Measurements from ENCODE around the gene PMM2. TPM values are rescaled to one million over a fixed set of nuclear protein-coding genes. Genes with fewer than 3 reads are reported as not detected.
"Not testable (repeated sequence)": the region's sequence is repeated elsewhere in the genome, so short reads cannot be mapped to it uniquely, and the experiment has no call there.

The PMM2 gene
- total RNA-seq, 1 donor from 2014 or later, result 22.2 TPM

DNA sequence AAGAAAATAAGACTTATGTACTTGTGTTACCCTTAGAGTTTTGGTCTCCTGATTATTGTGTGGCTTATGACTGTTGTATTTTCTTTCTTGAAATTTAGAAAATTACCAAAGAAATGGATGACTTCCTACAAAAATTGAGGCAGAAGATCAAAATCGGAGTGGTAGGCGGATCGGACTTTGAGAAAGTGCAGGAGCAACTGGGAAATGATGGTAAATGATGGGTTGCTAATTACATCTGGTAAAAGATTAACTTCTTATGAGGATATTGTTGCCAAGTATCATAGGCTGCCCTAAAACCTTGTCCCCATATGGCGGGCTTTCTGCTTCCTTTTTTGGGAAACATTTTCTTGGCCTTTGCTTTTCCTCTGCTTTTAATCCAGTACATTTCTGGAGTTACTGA, 4.1 kb downstream of the PMM2 start:
- Histone ChIP-seq H4K20me1 (ENCODE audit: low read depth) (peaks cover 5% of the 10 kb centered on the region), H3K4me1 (no peaks in the 10 kb centered on the region), H3K4me3 (no peak overlapping the region), H2AFZ (replicated peaks) (no peak overlapping the region), H3K27me3 (no peaks in the 10 kb centered on the region), H3K4me2 (no peak overlapping the region), H3K9ac (no peak overlapping the region), H3K36me3 (no peaks in the 10 kb centered on the region), H3K79me2 (ENCODE audit: low read depth) (peaks cover 46% of the 10 kb centered on the region), H3K27ac (no peak overlapping the region), H3K9me3 (ENCODE audit: low read depth) (no peaks in the 10 kb centered on the region), H3F3A (ENCODE audit: low read depth) (no peaks in the 10 kb centered on the region)
- Mint-ChIP-seq H3K36me3 (peaks cover 14% of the 10 kb centered on the region), H3K4me1 (peaks cover 14% of the 10 kb centered on the region), H3K9me3 (no peaks in the 10 kb centered on the region), H3K4me3 (no peak overlapping the region), H3K27me3 (ENCODE audit: insufficient read depth, low read depth) (no peaks in the 10 kb centered on the region), H3K27ac (no peak overlapping the region)
- no peak for DNase-seq (ENCODE audit: low spot score)
- TF ChIP-seq EZH2 (IDR thresholded peaks at IDR 0.05) (no peak), EZH2phosphoT487 (IDR thresholded peaks at IDR 0.05) (no peak)
- TF ChIP-seq, protein P1, sequence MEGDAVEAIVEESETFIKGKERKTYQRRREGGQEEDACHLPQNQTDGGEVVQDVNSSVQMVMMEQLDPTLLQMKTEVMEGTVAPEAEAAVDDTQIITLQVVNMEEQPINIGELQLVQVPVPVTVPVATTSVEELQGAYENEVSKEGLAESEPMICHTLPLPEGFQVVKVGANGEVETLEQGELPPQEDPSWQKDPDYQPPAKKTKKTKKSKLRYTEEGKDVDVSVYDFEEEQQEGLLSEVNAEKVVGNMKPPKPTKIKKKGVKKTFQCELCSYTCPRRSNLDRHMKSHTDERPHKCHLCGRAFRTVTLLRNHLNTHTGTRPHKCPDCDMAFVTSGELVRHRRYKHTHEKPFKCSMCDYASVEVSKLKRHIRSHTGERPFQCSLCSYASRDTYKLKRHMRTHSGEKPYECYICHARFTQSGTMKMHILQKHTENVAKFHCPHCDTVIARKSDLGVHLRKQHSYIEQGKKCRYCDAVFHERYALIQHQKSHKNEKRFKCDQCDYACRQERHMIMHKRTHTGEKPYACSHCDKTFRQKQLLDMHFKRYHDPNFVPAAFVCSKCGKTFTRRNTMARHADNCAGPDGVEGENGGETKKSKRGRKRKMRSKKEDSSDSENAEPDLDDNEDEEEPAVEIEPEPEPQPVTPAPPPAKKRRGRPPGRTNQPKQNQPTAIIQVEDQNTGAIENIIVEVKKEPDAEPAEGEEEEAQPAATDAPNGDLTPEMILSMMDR (IDR thresholded peaks at IDR 0.05), result no peak

DNA sequence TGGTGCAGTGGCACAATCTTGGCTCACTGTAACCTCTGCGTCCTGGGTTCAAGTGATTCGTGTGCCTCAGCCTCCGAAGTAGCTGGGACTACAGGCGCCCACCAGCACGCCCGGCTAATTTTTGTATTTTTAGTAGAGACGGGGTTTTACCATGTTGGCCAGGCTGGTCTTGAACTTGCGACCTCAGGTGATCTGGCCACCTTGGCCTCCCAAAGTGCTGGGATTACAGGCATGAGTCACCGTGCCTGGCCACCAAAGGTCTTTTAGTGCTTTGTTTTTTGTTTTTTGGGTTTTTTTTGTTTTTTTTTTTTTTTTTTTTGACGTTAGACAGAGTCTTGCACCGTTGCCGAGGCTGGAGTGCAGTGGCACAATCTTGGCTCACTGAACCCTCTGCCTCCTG, 6.1 kb downstream of the PMM2 start:
- not testable (repeated sequence) for H3K4me3 Mint-ChIP-seq; H3K4me1 ChIP-seq; DNase-seq (ENCODE audit: low spot score); H3K4me2 ChIP-seq; H3K27ac ChIP-seq; H3F3A ChIP-seq (ENCODE audit: low read depth); H3K27me3 ChIP-seq; H3K36me3 ChIP-seq; H3K4me1 Mint-ChIP-seq; H3K9me3 ChIP-seq (ENCODE audit: low read depth); H2AFZ ChIP-seq (replicated peaks); H3K9ac ChIP-seq; H3K27me3 Mint-ChIP-seq (ENCODE audit: insufficient read depth, low read depth); H3K9me3 Mint-ChIP-seq; H3K4me3 ChIP-seq; H4K20me1 ChIP-seq (ENCODE audit: low read depth); H3K27ac Mint-ChIP-seq
- peaks cover 18% of the 10 kb centered on the region for H3K36me3 Mint-ChIP-seq
- peaks cover 27% of the 10 kb centered on the region for H3K79me2 ChIP-seq (ENCODE audit: low read depth)

GRCh38 chr16:8804313-8804712, 6.7 kb downstream of the PMM2 start:
- Mint-ChIP-seq H3K36me3 (peaks cover 18% of the 10 kb centered on the region), H3K4me3 (no peak overlapping the region), H3K27me3 (ENCODE audit: insufficient read depth, low read depth) (no peaks in the 10 kb centered on the region), H3K27ac (no peak overlapping the region), H3K4me1 (peaks cover under 1% of the 10 kb centered on the region), H3K9me3 (no peaks in the 10 kb centered on the region)
- Histone ChIP-seq H3K4me3 (no peak overlapping the region), H3F3A (ENCODE audit: low read depth) (no peaks in the 10 kb centered on the region), H3K27me3 (no peaks in the 10 kb centered on the region), H3K27ac (no peak overlapping the region), H4K20me1 (ENCODE audit: low read depth) (no peaks in the 10 kb centered on the region), H3K4me1 (no peaks in the 10 kb centered on the region), H3K36me3 (no peaks in the 10 kb centered on the region), H3K9me3 (ENCODE audit: low read depth) (no peaks in the 10 kb centered on the region), H2AFZ (replicated peaks) (no peak overlapping the region), H3K9ac (no peak overlapping the region), H3K79me2 (ENCODE audit: low read depth) (peaks cover 21% of the 10 kb centered on the region), H3K4me2 (no peak overlapping the region)
- no peak for TF ChIP-seq EZH2phosphoT487 (IDR thresholded peaks at IDR 0.05)
- TF ChIP-seq EZH2 (IDR thresholded peaks at IDR 0.05), result no peak
- TF ChIP-seq, protein P1 (IDR thresholded peaks at IDR 0.05), result no peak
- no peak for DNase-seq (ENCODE audit: low spot score)

DNA sequence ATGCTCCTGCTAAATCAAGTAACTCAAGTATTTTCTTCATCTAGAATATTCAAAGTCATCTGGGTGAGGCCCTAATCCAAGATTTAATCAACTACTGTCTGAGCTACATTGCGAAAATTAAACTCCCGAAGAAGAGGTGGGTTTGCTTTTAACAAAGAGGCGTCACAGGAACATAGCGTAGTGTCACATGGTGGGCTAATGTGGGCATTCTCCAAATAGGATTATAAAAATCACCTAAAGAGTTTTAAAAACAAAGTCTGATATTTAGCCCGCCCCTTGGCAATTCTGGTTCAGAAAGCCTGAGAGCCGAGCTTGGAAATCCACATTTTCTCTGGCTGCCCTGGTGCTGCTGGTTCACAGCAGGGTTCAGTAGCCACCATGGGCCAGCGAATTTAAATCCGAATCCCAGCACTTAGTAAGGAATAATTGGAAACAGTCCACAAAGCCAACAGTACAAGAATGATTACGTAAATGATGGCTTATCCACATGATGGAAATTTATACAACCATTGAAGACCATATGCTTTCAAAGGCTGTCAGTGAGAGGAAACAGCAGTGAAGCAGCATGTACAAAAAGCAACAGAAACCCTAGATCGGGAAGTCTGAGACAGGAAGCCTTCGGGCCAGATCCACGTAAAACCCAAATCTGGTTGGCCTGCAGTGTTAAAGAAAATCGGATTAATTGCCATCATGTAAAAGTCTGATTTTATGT, 8.8 kb downstream of the PMM2 start:
- no peaks in the 10 kb centered on the region for H4K20me1 ChIP-seq (ENCODE audit: low read depth)
- H3K27ac ChIP-seq, result no peak overlapping the region
- H3K9me3 ChIP-seq (ENCODE audit: low read depth), result no peaks in the 10 kb centered on the region
- H3K27me3 ChIP-seq, result no peaks in the 10 kb centered on the region
- no peak for DNase-seq (ENCODE audit: low spot score)
- no peak overlapping the region for H2AFZ ChIP-seq (replicated peaks)
- H3K4me3 ChIP-seq, result no peak overlapping the region
- H3K4me2 ChIP-seq, result no peak overlapping the region
- Mint-ChIP-seq H3K27me3 (ENCODE audit: insufficient read depth, low read depth) (no peaks in the 10 kb centered on the region), H3K4me1 (no peaks in the 10 kb centered on the region), H3K27ac (no peak overlapping the region), H3K9me3 (no peaks in the 10 kb centered on the region), H3K4me3 (no peak overlapping the region), H3K36me3 (peaks cover 22% of the 10 kb centered on the region)
- H3K79me2 ChIP-seq (ENCODE audit: low read depth), result peaks cover under 1% of the 10 kb centered on the region
- no peaks in the 10 kb centered on the region for H3F3A ChIP-seq (ENCODE audit: low read depth)
- H3K36me3 ChIP-seq, result no peaks in the 10 kb centered on the region
- H3K4me1 ChIP-seq, result no peaks in the 10 kb centered on the region
- H3K9ac ChIP-seq, result no peak overlapping the region
- TF ChIP-seq EZH2phosphoT487 (IDR thresholded peaks at IDR 0.05) (no peak), EZH2 (IDR thresholded peaks at IDR 0.05) (no peak)
- TF ChIP-seq, protein P1 (IDR thresholded peaks at IDR 0.05), result no peak

Measured in neural progenitor cell (in vitro differentiated cells).